HG03442 (cell line): ENCODE data around the gene DOCK3.
"Not testable (repeated sequence)": the region's sequence is repeated elsewhere in the genome, so short reads cannot be mapped to it uniquely, and the experiment has no call there.

Experiments used
- ATAC-seq: cut with Tn5 transposase; IDR thresholded peaks from one replicate; pipeline ENCODE4 v1.9.1; 2021; ENCODE audit warnings: mild to moderate bottlenecking, moderate library complexity; ENCODE audit not compliant: unreplicated experiment

Gene DOCK3

DNA sequence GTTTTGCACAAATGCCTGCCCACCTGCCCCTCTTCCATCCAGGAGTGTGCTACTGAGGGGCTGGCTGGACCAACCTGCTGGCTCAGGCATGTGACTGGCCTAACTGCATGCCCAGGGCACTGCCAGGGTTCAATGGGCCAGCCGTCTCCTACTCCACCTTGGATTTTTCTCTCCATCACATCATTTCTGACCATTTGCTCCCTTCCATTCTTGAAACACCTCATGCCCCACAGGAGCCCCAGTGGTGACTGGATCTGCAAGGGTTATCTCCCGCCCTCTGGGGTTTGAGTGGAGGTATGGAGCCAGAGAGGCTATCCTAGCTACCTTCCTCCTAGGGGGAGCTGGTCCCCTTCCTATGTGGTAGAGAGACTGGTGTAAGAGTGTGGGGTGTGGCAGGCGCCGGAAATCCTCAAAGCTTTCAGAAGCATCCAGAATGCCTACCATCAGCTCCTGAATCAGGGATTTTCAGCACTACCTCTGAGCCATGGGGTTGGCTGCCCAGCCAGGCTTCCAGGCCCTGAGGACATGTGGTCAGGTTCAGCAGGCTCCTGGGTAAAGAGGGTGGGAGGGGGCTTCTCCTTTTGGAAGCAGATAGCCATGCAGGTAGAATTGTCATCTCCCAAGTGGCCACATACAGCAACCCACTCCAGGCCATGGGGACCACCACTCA is 707.5 kb downstream of the DOCK3 start:
- ATAC-seq, result no peak

DNA sequence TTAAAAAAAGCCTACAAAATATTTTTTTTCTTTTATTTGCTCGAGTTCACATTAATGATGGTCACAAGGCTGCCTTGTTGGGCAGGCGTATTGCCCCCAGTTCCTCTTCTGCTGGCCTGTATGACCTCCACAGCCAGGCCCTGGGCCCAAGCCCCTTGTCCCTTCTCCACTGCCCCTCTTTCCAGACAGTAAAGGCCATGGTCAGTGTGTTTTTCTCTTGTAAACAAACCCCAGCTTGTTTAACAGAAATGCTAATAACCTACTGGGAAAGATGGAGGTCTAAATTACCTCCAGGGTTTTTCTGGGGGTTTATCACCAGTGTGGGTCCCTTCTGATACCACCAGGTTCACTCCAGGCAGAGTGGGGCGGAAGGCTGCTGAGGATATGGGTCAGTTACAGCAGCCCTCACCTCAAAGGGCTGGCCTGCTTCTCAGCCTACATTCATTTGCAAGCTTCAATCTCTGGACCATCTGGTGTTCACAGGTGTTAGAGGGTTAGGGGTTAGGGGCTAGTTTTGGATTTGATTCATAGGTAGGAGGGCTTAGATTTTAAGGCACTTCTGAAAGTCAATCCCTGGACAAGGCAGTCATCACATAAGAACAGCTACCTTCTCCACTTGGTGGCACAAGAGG is 708.3 kb downstream of the DOCK3 start:
- no peak for ATAC-seq

DNA sequence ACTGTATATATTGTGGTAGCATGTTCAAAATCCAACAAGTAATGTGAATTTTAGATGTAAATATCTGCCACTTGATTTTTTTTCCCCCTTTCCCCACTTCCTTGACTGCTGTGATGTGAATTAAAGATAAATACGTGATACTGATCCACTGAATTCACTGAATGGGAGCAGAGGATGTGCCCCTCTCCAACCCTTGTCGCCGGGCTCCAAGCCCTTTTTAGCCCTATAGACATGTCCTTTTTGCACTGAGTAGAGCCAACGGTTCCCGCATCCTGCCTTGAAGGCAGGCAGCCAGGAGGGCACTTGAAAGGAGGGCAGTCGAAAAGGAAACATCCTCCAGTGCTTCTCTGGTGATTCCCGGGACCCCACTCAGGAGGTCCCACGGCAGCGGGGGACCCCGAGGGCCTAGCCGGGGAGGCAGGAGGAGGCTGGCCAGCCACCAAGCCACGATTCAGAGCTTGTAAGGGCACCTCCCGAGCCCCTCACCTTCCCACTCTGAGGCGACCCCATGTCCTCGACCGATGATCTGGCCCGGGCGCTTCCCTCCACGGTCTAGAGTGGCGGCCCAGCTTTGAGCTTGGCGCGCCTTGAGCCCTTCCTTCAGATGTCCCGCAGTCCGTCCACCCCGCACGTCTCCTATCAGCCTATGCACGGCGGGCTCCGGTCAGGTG is 709.5 kb downstream of the DOCK3 start:
- peak; percentile 7 for ATAC-seq

DNA sequence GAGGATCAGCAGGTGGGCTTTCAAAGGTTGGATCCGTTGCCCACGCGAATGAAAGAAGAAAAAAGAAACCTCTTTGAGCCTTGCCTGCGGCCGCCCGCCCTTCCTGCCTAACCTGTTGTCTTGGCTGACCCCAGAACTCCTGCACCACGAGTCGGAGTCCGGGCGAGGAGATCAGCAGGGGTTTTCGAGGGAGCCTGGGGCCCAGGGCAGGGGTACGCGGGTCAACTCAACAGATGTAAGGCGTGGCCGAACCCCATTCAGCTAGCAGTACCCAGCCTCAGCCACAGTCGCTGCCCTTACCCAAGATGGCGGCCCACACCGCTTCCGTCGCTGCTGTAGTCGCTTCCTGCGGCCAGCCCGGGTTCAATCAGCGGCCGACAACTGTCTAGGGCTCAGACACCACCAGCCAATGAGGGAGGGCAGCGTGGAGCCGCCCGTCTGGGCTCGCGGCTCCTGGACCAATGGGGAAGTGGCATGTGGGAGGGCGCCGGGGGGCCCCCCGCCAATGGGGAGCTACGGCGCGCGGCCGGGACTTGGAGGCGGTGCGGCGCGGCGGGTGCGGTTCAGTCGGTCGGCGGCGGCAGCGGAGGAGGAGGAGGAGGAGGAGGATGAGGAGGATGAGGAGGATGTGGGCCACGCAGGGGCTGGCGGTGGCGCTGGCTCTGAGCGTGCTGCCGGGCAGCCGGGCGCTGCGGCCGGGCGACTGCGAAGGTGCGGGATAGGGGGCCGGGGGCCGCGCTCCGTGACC is 710.2 kb downstream of the DOCK3 start, which contains the start of gene MANF:
Gene MANF, plus strand, starts transcription at position 566 of the 748 bp plus-strand sequence. Its CDS starts 52 bp downstream, at position 618.
- peak; percentile 95 for ATAC-seq

DNA sequence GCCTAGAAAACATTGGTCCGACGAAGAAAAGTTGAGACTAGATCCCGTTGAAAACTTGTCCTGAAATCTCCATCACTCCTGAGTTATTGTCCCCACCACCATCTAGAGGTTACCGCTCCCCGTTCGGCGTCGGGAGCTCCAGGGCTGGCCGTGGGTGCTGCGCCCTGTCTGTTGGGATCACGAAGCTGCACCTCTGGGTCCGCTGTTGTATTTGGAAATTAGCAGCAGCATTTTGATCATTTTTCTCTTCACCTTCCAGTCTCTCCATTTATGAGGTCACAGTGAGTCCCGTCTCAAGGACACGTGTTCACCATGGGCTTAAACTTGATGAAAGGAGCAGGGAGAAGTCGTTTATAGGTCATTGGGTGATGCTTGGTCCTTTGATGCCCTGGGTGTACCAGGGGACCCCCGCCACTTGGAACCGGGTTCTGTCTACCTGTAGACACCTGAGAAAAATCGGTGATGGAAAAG is 710.9 kb downstream of the DOCK3 start:
- ATAC-seq, result no peak

DNA sequence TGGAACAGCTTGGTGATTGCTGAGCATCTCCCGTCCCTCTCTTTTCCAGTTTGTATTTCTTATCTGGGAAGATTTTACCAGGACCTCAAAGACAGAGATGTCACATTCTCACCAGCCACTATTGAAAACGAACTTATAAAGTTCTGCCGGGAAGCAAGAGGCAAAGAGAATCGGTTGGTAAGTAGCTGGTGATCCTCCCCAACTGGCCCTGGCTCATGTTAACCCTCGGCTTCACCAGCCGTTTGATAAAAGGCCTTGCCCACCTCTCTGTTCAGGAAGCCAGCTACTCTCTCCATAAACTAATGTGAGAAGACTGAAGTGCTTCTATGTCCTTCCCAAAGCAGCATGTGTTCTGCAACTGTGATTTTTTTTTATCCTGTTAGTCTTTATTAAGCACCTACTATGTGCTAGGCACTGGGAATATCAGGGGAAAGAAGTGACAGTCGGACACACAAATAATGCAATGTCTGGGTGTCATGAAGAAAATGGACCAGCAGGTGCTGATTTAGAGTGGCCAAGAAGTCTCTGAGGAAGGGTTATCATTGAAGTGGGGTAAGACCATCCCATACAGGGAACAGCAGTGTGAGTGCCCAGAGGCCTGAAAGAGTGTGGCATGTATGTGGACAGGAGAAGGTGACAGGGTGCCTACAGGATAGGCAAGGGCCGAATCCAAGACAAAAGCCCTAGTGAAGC is 711.6 kb downstream of the DOCK3 start:
- ATAC-seq, result no peak

DNA sequence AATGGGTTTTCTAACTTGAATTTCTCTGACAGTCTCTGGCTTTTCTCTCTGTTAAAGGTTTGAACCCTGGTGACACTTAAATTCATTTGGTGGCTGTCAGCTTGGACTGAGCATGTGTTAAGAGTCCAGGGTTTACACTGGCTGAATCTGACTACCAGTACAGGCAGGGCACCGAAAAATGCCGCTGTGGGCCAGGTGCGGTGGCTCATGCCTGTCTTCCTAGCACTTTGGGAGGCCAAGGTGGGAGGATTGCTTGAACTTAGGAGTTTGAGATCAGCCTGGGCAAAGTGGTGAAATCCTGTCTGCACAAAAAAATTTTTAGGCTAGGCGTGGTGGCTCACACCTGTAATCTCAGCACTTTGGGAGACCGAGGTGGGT is 712.1 kb downstream of the DOCK3 start:
- no peak for ATAC-seq

DNA sequence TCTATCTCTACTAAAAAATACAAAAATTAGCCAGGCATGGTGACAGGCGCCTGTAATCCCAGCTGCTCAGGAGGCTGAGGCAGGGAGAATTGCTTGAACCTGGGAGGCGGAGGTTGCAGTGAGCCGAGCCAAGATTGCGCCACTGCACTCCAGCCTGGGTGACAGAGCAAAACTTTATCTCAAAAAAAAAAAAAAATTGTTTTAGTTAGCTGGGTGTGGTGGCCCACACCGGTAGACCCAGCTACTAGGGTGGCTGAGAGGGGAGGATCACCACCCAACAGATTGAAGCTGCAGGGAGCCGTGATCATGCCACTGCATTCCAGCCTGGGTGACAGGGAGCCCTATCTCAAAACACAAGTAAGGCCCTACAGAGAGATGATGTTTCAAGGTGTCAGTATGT is 712.6 kb downstream of the DOCK3 start:
- not testable (repeated sequence) for ATAC-seq

DNA sequence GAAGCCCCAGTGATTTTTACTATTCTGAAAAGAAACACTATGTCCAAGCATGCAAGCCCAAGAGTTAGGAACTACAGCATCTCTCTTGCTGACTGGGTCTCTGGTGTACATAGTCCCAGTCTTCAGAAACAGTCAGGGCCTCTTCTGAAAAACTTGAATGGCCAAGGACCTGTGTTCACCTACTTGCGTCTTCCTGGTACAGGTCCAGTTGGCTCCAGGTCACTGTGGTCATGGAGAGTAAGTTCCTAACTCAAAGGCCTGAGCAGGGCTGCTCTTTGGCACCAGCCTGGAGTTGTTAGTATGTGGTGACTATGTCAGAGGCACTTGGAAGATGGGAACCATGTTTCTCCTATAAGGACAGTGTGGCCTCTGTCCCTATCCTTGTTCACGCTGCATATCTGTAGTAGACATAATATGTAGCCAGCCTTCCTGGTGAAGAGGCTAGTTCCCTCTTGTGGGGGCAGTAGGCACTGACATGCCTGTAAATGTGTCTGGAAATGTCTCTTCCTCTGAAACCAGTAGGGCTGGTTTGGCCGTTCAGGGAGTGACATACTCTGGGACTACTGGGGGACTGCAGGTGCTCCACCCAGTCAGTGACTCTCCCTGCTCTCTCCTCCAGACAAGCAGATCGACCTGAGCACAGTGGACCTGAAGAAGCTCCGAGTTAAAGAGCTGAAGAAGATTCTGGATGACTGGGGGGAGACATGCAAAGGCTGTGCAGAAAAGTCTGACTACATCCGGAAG is 713.7 kb downstream of the DOCK3 start:
- ATAC-seq, result no peak

DNA sequence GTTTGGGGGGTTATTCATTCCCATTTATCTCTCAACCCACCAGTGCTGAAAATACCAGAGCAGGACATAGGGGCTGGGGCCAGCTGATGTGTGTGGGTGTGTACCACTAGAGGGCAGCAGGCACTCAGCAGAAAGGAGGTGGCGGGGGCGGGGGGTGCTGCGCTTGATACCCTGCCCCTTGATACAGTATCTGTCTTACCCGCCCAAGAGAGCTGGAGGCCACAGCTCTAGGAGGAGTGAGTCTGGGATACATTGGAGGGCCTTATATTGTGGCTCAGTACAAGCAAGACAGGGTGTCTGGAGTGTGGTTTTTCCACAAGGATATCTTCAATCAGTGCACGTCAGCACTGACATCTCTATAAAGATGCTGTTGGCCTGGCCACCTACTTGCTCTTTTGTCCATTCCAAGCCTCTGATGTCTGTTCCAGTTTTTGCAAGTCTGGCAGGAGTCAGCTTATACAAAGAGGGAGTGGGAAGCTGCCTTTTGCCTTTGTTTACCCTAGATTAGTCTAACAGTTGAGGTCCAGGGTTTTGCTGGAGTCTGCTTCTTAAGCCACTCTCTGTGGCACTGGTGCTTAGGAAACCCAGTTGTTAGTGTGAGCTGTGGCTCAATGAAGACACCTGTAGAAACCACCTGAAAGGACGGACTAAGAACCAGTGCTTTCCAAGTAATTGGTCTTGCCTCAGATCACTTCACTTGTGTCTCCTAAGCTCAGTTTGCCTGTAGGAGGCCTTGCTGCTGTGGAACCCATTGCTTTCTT is 714.9 kb downstream of the DOCK3 start:
- no peak for ATAC-seq

DNA sequence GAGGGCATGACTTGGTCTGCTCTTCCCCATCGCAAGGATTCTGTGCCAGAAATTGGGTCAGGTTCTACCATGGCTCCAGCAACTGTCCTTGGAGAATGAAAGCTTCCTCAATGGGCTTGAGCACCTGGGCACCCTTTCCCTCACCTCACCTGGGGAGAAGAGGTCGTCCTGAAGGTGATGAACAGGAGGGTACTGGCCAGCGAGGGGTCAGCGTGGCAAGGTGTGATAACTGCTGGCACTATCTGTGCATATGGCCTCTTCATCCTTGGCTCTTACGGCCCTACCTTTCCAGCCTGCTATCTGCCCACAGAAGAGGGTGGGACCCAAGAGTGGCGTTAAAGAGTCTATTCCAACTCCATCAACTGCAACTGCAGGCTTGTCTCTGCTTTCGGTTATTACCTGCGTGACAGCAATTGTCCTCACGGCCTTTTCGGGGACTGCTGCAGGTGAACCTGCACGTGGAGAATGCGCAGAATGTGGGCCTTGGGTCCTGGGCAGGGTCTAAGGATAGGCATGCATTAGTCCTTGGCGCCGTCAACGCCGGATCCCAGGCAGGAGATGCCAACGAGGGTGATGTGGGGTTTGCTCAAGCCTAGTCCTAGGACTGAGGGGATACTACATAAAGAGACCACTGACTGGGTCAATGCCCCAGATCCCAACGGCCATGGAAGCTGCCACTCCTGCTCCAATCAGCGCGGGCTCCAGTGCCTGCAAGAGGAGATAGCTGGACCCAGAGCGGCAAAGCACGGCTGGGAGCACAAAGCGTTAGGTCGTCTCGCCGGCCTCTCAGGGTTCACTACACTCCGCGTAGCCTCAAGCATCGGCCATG is 715.7 kb downstream of the DOCK3 start:
- ATAC-seq, result no peak

DNA sequence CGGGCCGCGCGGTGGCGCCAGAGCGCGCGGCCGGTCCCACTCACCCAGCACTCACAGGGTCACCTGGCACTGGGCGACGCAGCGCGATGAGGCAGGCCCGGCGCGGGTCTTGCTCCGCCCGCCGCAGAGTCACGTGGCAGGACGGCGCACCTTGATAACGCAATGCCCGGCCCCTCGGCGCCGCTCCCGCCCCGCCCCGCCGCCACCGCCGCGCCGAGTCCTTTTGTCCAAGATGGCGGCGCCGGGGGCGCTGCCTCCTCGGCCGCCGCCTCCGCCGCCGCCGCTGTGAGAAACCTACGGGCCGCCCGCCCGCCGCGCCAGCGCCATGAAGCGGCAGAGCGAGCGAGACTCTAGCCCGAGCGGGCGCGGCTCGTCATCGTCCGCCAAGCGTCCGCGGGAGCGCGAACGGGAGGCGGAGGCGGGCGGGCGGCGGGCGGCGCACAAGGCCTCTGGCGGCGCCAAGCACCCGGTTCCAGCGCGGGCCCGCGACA is 716.4 kb downstream of the DOCK3 start, which contains the start of gene RBM15B:
Gene RBM15B, plus strand, starts transcription at position 211 of the 491 bp plus-strand sequence. Its CDS starts 115 bp downstream, at position 326.
- ATAC-seq, result peak; percentile 92

DNA sequence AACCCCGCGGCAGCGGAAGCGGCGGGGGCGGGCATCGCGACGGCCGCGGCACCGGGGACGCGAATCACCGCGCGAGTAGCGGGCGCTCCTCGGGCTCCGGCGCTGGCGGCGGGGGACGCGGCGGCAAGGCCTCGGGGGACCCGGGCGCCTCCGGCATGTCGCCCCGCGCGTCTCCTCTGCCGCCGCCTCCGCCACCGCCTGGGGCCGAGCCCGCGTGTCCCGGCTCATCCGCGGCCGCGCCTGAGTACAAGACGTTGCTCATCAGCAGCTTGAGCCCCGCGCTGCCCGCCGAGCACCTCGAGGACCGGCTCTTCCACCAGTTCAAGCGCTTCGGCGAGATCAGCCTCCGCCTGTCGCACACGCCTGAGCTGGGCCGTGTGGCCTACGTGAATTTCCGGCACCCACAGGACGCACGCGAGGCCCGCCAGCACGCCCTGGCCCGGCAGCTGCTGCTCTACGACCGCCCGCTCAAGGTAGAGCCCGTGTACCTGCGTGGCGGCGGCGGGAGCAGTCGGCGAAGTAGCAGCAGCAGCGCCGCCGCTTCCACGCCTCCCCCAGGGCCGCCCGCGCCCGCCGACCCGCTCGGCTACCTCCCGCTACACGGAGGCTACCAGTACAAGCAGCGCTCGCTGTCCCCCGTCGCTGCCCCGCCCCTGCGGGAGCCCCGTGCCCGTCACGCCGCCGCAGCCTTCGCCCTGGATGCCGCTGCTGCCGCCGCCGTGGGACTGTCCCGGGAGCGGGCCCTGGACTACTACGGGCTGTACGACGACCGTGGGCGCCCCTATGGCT is 717.0 kb downstream of the DOCK3 start:
- ATAC-seq, result peak; percentile 11

DNA sequence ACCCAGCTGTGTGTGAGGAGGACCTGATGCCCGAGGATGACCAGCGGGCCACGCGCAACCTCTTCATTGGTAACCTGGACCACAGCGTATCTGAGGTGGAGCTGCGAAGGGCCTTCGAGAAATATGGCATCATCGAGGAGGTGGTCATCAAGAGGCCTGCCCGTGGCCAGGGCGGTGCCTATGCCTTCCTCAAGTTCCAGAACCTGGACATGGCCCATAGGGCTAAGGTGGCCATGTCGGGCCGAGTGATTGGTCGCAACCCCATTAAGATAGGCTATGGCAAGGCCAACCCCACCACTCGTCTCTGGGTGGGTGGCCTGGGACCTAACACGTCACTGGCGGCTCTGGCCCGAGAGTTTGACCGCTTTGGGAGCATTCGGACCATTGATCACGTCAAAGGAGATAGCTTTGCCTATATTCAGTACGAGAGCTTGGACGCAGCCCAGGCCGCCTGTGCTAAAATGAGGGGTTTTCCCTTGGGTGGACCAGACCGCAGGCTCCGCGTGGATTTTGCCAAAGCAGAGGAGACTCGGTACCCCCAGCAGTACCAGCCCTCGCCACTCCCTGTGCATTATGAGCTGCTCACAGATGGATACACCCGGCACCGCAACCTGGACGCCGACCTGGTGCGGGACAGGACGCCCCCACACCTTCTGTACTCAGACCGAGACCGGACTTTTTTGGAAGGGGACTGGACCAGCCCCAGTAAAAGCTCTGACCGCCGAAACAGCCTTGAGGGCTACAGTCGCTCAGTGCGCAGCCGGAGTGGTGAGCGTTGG is 717.8 kb downstream of the DOCK3 start:
- no peak for ATAC-seq

DNA sequence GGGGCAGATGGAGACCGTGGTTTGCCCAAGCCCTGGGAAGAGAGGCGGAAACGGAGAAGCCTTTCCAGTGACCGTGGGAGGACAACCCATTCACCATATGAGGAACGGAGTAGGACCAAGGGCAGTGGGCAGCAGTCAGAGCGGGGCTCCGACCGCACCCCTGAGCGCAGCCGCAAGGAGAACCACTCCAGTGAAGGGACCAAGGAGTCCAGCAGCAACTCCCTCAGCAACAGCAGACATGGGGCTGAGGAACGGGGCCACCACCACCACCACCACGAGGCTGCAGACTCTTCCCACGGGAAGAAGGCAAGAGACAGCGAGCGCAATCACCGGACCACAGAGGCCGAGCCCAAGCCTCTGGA is 718.4 kb downstream of the DOCK3 start:
- no peak for ATAC-seq

DNA sequence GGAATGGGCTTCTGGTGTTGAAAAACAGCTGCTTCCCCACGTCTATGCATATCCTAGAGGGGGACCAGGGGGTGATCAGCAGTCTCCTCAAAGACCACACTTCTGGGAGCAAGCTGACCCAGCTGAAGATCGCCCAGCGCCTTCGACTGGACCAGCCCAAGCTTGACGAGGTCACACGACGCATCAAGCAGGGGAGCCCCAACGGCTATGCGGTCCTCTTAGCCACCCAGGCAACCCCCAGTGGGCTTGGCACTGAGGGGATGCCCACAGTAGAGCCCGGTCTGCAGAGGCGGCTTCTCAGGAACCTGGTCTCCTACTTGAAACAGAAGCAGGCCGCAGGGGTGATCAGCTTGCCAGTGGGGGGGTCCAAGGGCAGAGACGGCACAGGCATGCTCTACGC is 718.8 kb downstream of the DOCK3 start:
- no peak for ATAC-seq

DNA sequence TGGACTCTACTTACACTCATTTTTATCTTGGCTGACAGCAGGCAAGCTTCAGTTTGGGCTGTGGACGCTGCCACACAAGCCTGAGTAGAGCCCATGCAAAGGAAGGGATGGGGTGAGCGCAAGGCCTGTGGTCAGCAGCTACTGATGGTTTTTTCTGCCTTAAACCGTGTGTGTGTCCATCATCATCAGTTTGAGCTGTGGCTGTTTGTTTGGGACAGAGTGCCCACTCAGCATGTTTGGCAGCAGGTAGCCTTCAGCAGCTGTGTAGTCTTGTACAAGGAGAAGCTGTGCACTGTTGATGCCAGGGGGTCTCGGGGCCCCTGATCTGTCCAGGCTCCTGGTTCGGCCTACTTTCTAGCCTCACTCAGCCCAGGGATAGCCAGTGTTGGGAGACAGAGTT is 719.8 kb downstream of the DOCK3 start:
- ATAC-seq, result no peak
